Neutrophil (primary cell): ENCODE measurements around the gene DMD.

Source experiments
- H3K27ac ChIP-seq: fragments of 200-600 bp; sonication (generic); 2 replicates; pipeline ENCODE4 v1.5.1; 2016; ENCODE audit warnings: mild to moderate bottlenecking, moderate library complexity
- H3K27me3 ChIP-seq: fragments of 200-600 bp; sonication (generic); 2 replicates; pipeline ENCODE4 v1.6.0; 2016; ENCODE audit warnings: mild to moderate bottlenecking
- H3K36me3 ChIP-seq: fragments of 200-600 bp; sonication (generic); 2 replicates; pipeline ENCODE4 v1.5.1; 2017
- H3K4me1 ChIP-seq, 2 experiments: fragments of 200-600 bp in 1 of 2; sonication (generic) in 1 of 2; 1 replicate in 1 of 2; 2 replicates in 1 of 2; pipeline versions ENCODE4 v1.5.1 to v1.6.1; 2013 to 2016; ENCODE audit warnings: low read depth in 1 of 2, low read length in 1 of 2, mild to moderate bottlenecking in 1 of 2, moderate library complexity in 1 of 2; ENCODE audit not compliant: control insufficient read depth in 1 of 2, insufficient read depth in 1 of 2
- H3K4me3 ChIP-seq, 2 experiments: fragments of 200-600 bp in 1 of 2; sonication (generic) in 1 of 2; 1 replicate in 1 of 2; 2 replicates in 1 of 2; pipeline ENCODE4 v1.5.1; 2013 to 2016; ENCODE audit warnings: low read depth in 1 of 2, low read length in 1 of 2, mild to moderate bottlenecking in 1 of 2, moderate library complexity in 1 of 2
- H3K9me3 ChIP-seq: fragments of 200-600 bp; sonication (generic); 2 replicates; pipeline ENCODE4 v1.5.1; 2016
- TF ChIP-seq, protein P1 (sequence below): fragments of 200-600 bp; sonication (generic); IDR thresholded peaks from 2 replicates; pipeline ENCODE4 v1.5.1; 2016; ENCODE audit warnings: antibody characterized with exemption

DMD gene

DNA sequence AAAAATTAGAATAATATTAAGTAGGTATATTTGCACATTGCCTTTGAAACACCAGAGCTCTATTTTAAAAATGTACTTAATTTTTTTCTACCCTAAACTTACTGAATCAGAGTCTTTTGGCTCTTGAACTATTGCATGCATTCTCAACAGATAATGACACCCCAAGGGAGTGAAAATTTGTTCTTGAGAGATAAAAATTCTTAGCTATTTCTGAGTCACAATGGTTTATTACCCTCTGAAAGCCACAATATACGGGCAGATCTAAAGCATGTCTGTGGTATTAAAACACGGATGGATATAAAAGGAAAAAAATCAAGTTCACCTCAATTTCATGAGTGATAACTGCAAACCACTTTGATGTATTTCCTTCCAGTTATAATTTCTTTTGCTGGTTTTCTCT lies 1503.2 kb downstream of the DMD start:
- Histone ChIP-seq H3K27ac (no peak overlapping the region), H3K4me1 (no peaks in the 10 kb centered on the region), H3K27me3 (no peaks in the 10 kb centered on the region), H3K9me3 (no peaks in the 10 kb centered on the region), H3K4me3 (no peak overlapping the region), H3K36me3 (no peaks in the 10 kb centered on the region)
- TF ChIP-seq, protein P1, sequence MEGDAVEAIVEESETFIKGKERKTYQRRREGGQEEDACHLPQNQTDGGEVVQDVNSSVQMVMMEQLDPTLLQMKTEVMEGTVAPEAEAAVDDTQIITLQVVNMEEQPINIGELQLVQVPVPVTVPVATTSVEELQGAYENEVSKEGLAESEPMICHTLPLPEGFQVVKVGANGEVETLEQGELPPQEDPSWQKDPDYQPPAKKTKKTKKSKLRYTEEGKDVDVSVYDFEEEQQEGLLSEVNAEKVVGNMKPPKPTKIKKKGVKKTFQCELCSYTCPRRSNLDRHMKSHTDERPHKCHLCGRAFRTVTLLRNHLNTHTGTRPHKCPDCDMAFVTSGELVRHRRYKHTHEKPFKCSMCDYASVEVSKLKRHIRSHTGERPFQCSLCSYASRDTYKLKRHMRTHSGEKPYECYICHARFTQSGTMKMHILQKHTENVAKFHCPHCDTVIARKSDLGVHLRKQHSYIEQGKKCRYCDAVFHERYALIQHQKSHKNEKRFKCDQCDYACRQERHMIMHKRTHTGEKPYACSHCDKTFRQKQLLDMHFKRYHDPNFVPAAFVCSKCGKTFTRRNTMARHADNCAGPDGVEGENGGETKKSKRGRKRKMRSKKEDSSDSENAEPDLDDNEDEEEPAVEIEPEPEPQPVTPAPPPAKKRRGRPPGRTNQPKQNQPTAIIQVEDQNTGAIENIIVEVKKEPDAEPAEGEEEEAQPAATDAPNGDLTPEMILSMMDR: no peak

DNA sequence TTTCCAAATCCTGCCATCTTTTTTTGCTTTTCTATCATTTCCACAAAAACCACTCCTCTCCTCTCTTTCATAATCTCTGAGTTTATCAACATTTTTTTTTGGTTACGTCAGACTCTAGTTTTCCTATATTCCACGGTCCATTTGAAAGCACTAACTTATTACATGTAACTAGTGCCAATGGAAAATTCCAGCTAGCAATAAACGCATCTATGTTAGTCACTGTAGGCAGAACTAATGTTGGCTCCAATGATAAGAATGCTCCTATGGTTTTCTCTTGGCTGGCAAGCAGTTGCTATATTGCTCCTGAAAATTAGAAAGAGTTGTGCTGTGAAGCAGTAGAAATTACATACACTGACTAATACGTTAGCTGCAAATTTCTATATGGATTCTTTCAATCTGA lies 1504.9 kb downstream of the DMD start:
- TF ChIP-seq, protein P1: no peak

DNA sequence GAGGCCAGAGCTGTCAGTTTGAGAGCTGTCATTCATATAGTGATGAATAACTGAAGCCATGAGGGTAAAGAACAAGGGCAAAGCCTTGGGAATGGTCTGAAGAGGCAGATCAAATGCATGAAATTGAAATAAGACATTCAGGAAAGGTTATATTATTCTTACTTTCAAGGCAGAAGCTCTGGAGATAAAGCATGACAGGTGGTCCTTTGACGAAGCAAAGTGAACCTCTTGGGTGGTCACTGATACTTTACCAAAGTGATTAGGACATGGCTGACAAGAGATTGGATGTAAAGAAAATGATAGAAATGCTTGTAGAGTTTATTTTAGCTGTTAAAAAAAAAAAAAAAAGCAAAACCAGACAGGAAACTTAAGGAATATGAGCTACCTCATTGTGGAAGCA lies 1505.5 kb downstream of the DMD start:
- no peaks in the 10 kb centered on the region for H3K9me3 ChIP-seq
- H3K27ac ChIP-seq: no peak overlapping the region
- H3K4me1 ChIP-seq: no peaks in the 10 kb centered on the region
- H3K36me3 ChIP-seq: no peaks in the 10 kb centered on the region
- no peaks in the 10 kb centered on the region for H3K27me3 ChIP-seq
- TF ChIP-seq, protein P1: no peak
- H3K4me3 ChIP-seq: no peak overlapping the region

More for the DNA sequence above, 1504.9 kb downstream of the DMD start:
- Histone ChIP-seq H3K4me1 (no peaks in the 10 kb centered on the region), H3K4me3 (no peak overlapping the region), H3K27me3 (no peaks in the 10 kb centered on the region), H3K27ac (no peak overlapping the region), H3K9me3 (no peaks in the 10 kb centered on the region), H3K36me3 (no peaks in the 10 kb centered on the region)

DNA sequence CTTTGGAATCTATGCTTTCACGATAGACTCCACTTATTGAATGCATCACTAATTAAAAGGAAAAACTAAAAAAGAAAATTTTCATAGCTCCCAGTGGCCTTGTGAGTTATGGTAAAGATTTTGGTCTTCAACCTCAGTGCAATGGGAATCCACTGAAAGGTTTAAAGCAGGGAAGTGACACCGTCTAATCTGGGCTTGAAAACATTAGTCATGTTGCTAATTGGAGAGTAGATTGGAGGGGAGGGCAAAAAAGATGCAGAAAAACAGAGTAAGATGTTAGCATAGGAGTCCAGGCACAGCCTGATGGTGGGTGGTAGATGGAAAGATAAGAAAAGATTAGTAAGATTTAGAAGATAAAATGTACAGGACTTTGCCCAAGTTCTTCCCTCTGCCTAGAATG lies 1506.4 kb downstream of the DMD start:
- H3K36me3 ChIP-seq: no peaks in the 10 kb centered on the region
- no peaks in the 10 kb centered on the region for H3K9me3 ChIP-seq
- H3K27ac ChIP-seq: no peak overlapping the region
- no peak overlapping the region for H3K4me3 ChIP-seq
- no peaks in the 10 kb centered on the region for H3K27me3 ChIP-seq
- TF ChIP-seq, protein P1: no peak
- no peaks in the 10 kb centered on the region for H3K4me1 ChIP-seq

DNA sequence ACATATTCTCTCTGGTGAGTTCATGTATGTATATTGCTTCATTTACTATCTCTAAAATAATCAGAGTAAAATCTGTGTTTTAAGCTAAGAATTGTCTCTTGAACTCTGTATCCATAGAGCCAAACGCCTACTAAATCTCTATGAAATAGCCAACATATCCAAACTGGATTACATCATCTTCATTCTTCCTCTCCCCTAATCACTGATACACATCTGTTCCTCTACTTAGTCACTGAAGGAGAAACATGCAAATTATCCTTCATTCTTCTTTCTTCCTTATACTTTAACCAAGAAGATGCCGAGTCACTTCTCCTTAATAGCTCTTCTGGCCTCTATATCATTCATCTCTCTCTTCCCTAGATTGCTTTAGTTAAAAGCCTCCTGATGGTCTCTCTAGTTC lies 1509.1 kb downstream of the DMD start:
- H3K4me1 ChIP-seq: no peaks in the 10 kb centered on the region
- H3K27me3 ChIP-seq: no peaks in the 10 kb centered on the region
- H3K9me3 ChIP-seq: no peaks in the 10 kb centered on the region
- H3K27ac ChIP-seq: no peak overlapping the region
- H3K4me3 ChIP-seq: no peak overlapping the region
- H3K36me3 ChIP-seq: no peaks in the 10 kb centered on the region
- TF ChIP-seq, protein P1: no peak

DNA sequence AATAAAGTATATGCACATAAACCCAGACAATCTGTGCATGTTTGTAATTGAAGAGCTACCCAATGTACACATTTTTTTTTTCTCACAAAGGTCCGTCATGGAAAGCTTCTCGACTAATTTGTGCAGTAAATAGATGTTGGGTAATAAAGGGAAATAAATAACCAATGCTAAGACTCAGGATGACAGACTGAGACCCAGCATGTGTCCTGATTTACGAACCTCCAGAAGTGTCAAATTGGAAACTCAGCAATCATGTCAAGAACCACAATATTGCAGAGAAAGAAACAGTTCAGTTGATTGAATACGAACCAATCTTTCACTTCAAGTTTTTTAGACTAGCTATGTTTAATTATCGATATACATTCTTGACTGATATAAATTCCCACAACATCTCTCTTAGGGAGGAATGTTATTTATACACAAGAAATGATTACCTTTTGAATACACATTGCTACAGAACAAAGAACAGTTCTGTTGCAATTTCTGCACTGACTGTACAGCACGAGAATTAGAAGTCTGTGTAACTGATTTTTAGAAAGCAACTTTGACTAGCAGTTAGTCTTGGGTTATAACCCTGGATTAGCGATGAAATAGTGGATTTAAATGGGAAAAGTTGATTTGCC lies 1513.9 kb downstream of the DMD start:
- no peak overlapping the region for H3K4me3 ChIP-seq
- no peak overlapping the region for H3K27ac ChIP-seq
- no peaks in the 10 kb centered on the region for H3K4me1 ChIP-seq
- H3K9me3 ChIP-seq: no peaks in the 10 kb centered on the region
- no peaks in the 10 kb centered on the region for H3K36me3 ChIP-seq
- no peaks in the 10 kb centered on the region for H3K27me3 ChIP-seq
- TF ChIP-seq, protein P1: no peak
